ENCODE results near the gene ZFAND3.

DNA sequence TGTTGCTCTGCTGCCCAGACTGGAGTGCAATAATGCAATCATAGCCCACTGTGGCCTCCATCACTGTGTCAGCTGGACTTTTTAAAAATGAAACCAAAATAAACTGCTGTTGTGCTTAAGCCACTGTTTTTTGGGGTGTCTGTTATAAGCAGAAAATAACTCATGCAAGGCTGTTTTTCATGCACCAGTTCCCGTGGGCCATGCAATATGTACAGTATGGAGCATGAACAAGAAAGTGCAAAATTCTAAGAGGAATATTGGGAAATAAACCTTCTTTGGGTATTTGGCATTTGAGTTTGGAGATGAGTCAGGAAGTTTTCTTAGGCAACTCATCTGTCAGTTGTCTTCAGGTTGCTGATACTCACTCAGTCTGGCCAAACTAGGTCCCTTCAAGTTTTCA is 14.9 kb upstream of the ZFAND3 start:
- no peak for TF ChIP-seq JUND (IDR thresholded peaks at IDR 0.05)
- TF ChIP-seq CTCF (IDR thresholded peaks at IDR 0.05 in 2 of 3, conservative IDR thresholded peaks at IDR 0.05 in 1 of 3; ENCODE audit: borderline replicate concordance in 1 of 3, insufficient read depth in 1 of 3, low read depth in 2 of 3, low read length in 2 of 3) = no peak
